Spleen (tissue), 11 donors: Measurements from ENCODE around the gene DYNC2I2. TPM values are rescaled to one million over a fixed set of nuclear protein-coding genes. Genes with fewer than 3 reads are reported as not detected.
A peak's percentile ranks its signal among the peaks of the same experiment; 100 is the strongest.
"Not testable (repeated sequence)": the region's sequence is repeated elsewhere in the genome, so short reads cannot be mapped to it uniquely, and the experiment has no call there.

Source experiments
- DNase-seq: peaks from one replicate; pipeline ENCODE4 v3.0.0-alpha.2; 2020
- H3K27ac ChIP-seq, 8 donors: fragments of 200-600 bp; sonication (generic) in 7 of 8; 1 replicate in 4 of 8; 2 replicates in 4 of 8; pipeline versions ENCODE4 v1.5.0 to v1.8.0; 2016 to 2021; ENCODE audit warnings: inconsistent platforms in 4 of 8, mild to moderate bottlenecking in 4 of 8, moderate library complexity in 1 of 8
- H3K27me3 ChIP-seq, 7 donors: fragments of 200-600 bp; sonication (generic) in 6 of 7; replicated peaks in 1 of 7; 1 replicate in 4 of 7; 2 replicates in 3 of 7; pipeline versions ENCODE4 v1.5.0 to v1.8.0; 2016 to 2021; ENCODE audit warnings: inconsistent platforms in 3 of 7, mild to moderate bottlenecking in 1 of 7
- H3K36me3 ChIP-seq, 6 donors: fragments of 200-600 bp; sonication (generic) in 5 of 6; 1 replicate in 4 of 6; 2 replicates in 2 of 6; pipeline versions ENCODE4 v1.5.0 to v1.8.0; 2016 to 2021; ENCODE audit warnings: inconsistent platforms in 2 of 6
- H3K4me1 ChIP-seq, 6 donors: fragments of 200-600 bp; sonication (generic) in 5 of 6; 1 replicate in 3 of 6; 2 replicates in 3 of 6; pipeline versions ENCODE4 v1.5.0 to v1.8.0; 2016 to 2021; ENCODE audit warnings: inconsistent platforms in 3 of 6
- H3K4me3 ChIP-seq, 8 donors: fragments of 200-600 bp; sonication (generic) in 7 of 8; 1 replicate in 4 of 8; 2 replicates in 4 of 8; pipeline versions ENCODE4 v1.5.0 to v1.8.0; 2016 to 2021; ENCODE audit warnings: inconsistent platforms in 4 of 8, mild to moderate bottlenecking in 4 of 8, moderate library complexity in 2 of 8
- H3K9me3 ChIP-seq, 8 donors: fragments of 200-600 bp; sonication (generic) in 7 of 8; 1 replicate in 4 of 8; 2 replicates in 4 of 8; pipeline versions ENCODE4 v1.5.0 to v1.8.0; 2016 to 2021; ENCODE audit warnings: inconsistent platforms in 4 of 8
- POLR2A ChIP-seq, 3 donors: fragments of 450-650 bp; IDR thresholded peaks; one replicate each; pipeline ENCODE4 v1.5.1; 2017; ENCODE audit warnings: antibody characterized with exemption in 3 of 3, mild to moderate bottlenecking in 1 of 3
- POLR2AphosphoS5 ChIP-seq, 3 donors: sonication (generic); formaldehyde crosslinking; IDR thresholded peaks; one replicate each; pipeline ENCODE4 v1.5.1; 2017; ENCODE audit warnings: antibody characterized with exemption in 3 of 3
- WGBS, 5 donors: extraction: QIAGEN DNeasy Blood & Tissue Kit in 3 of 5; methylation state at CpG; one replicate each; pipeline versions ENCODE4 v1.1.5 to v1.1.7; 2013 to 2018; 5-methylcytosine and 5-hydroxymethylcytosine counted together
- intact Hi-C: fragments of 100-400 bp; cut with DNase I; formaldehyde crosslinking; loops from one replicate; pipeline ENCODE4 v1.15.0; 2023; ENCODE audit warnings: low total_unique reads
- polyA plus RNA-seq, 3 donors: library from polyadenylated mRNA; stranded (reverse); fragments of 200-250 nt; gene quantifications; one replicate each; pipeline ENCODE4 v1.2.1, GENCODE V29; 2013
- total RNA-seq, 7 donors: library from RNA; depleted of rRNA in 3 of 7; stranded (reverse); fragments of >200 nt in 3 of 7; fragmentation: NEBNext Ultra II Directional in 4 of 7; extraction: Animal tissue kit (Norgen Biotek cat#: 25700) in 4 of 7; gene quantifications; one replicate each; pipeline versions ENCODE4 v1.1.0 to v1.2.1, GENCODE V29; 2016 to 2021
- TF ChIP-seq, protein P1 (sequence below), 11 experiments: fragments of 200-600 bp in 7 of 11; fragments of 450-650 bp in 4 of 11; sonication (generic) in 4 of 11; IDR thresholded peaks in 8 of 11; conservative IDR thresholded peaks in 3 of 11; 1 replicate in 7 of 11; 2 replicates in 4 of 11; pipeline versions ENCODE4 v1.4.0 to v1.8.0; 2016 to 2021; ENCODE audit warnings: antibody characterized with exemption in 11 of 11, inconsistent platforms in 4 of 11, mild to moderate bottlenecking in 1 of 11
- donor health status: healthy with polysubstance abuse.
- donor health status: DM: no; HTN: no; CAD: no; lungs with moderate emphysema.
- donor health status: DM: no; HTN: no; CAD: no.
- donor health status: Bipolar disorder and iron deficiency.
- donor health status: healthy.
- donor health status: DM: no; HTN: no; CAD: no.
- donor health status: DM: yes; HTN: yes; CAD: no.

Gene DYNC2I2
- total and polyA plus RNA-seq, 10 donors = 19.0 to 61.6 (median 29.2) TPM

DNA sequence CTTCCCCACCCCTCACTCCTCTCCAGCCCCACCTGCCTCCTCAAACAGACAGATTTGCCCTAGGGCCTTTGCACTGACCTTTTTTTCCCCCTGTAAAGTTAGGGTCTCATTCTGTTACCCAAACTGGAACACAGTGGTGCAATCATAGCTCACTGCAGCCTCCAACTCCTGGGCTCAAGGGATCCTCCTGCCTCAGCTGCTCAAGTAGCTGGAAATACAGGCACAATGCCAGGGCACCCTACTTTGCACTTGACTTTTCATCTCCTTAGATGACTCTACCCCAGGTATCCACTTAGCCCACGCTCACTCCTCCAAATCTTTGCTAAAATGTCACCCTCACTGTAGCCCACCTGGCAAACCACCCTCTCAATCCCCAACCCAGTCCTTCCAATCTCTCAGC lies 2.2 kb downstream of the DYNC2I2 start:
- H3K27me3 ChIP-seq = no peaks in the 10 kb centered on the region
- no peak overlapping the region for H3K27ac ChIP-seq
- intact Hi-C loops = no loop called here
- H3K9me3 ChIP-seq = no peaks in the 10 kb centered on the region
- peaks cover 0 to 21% (median 15%) of the 10 kb centered on the region in 6 donors for H3K4me1 ChIP-seq
- no peaks in the 10 kb centered on the region for H3K36me3 ChIP-seq
- 92 to 100% (median 97%) methylated on average over 1 of the region's 1 CpG for WGBS, 5 donors
- TF ChIP-seq, protein P1, sequence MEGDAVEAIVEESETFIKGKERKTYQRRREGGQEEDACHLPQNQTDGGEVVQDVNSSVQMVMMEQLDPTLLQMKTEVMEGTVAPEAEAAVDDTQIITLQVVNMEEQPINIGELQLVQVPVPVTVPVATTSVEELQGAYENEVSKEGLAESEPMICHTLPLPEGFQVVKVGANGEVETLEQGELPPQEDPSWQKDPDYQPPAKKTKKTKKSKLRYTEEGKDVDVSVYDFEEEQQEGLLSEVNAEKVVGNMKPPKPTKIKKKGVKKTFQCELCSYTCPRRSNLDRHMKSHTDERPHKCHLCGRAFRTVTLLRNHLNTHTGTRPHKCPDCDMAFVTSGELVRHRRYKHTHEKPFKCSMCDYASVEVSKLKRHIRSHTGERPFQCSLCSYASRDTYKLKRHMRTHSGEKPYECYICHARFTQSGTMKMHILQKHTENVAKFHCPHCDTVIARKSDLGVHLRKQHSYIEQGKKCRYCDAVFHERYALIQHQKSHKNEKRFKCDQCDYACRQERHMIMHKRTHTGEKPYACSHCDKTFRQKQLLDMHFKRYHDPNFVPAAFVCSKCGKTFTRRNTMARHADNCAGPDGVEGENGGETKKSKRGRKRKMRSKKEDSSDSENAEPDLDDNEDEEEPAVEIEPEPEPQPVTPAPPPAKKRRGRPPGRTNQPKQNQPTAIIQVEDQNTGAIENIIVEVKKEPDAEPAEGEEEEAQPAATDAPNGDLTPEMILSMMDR (IDR thresholded peaks at IDR 0.05 in 8 of 11, conservative IDR thresholded peaks at IDR 0.05 in 3 of 11) = no peak
- TF ChIP-seq POLR2AphosphoS5 (IDR thresholded peaks at IDR 0.05) (no peak), POLR2A (IDR thresholded peaks at IDR 0.05) (no peak)
- no peak for DNase-seq
- H3K4me3 ChIP-seq = no peak overlapping the region

DNA sequence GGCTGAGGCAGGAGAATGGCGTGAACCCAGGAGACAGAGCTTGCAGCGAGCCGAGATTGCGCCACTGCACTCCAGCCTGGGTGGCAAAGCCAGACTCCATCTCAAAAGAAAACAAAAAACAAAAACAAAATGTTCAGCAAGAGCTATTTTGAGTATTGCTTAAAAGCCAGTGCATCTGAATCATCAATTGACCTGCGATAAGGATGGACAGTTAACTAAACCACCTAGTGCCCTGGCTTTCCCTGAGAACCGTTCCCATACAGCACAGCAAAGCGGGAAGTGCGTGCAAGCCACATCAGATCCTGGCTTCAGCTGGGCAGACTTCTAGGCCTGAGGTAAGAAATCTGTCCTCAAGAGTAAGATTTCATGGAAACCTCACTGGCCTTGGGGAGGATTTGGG lies 2.7 kb downstream of the DYNC2I2 start:
- peaks cover 0 to 21% (median 15%) of the 10 kb centered on the region in 6 donors for H3K4me1 ChIP-seq
- no peaks in the 10 kb centered on the region for H3K9me3 ChIP-seq
- no peaks in the 10 kb centered on the region for H3K27me3 ChIP-seq
- no peak overlapping the region for H3K27ac ChIP-seq
- no peaks in the 10 kb centered on the region for H3K36me3 ChIP-seq
- H3K4me3 ChIP-seq = no peak overlapping the region
- TF ChIP-seq, protein P1 (IDR thresholded peaks at IDR 0.05 in 8 of 11, conservative IDR thresholded peaks at IDR 0.05 in 3 of 11) = no peak
- no peak for TF ChIP-seq POLR2A (IDR thresholded peaks at IDR 0.05)
- no peak for TF ChIP-seq POLR2AphosphoS5 (IDR thresholded peaks at IDR 0.05)
- 92 to 96% (median 95%) methylated on average over 8 of the region's 8 CpGs for WGBS, 5 donors
- no peak for DNase-seq
- intact Hi-C loops = no loop called here

DNA sequence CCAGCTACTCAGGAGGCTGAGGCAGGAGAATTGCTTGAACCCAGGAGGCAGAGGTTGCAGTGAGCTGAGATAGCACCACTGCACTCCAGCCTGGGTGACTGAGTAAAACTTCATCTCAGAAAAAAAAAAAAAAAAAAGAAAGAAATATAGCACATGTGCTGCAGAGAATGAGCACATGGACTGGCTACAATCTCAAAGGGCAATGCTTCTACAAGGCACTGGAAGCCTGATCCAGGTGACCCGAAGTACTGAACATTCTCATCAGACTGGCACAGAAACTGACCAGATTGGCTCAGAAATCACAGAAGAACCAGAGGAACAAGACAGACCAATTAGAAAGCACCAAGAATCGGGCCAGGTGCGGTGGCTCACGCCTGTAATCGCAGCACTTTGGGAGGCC lies 4.8 kb downstream of the DYNC2I2 start:
- TF ChIP-seq, protein P1 (IDR thresholded peaks at IDR 0.05 in 8 of 11, conservative IDR thresholded peaks at IDR 0.05 in 3 of 11) = no peak
- TF ChIP-seq POLR2A (IDR thresholded peaks at IDR 0.05) (no peak), POLR2AphosphoS5 (IDR thresholded peaks at IDR 0.05) (no peak)
- intact Hi-C loops = no loop called here

DNA sequence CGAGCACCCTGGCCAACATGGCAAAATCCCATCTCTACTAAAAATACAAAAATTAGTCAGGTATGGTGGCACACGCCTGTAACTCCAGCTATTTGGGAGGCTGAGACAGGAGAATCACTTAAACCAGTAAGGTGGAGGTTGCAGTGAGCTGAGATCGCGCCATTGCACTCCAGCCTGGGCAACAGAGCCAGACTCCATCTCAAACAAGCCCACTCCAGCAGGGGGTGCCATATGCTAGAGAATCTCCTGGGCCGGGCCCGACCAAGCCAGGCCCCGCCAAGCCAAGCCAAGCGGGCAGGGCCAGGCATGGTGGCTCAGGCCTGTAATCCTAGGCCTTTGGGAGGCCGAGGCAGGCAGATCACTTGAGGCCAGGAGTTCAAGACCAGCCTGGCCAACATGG lies 8.4 kb downstream of the DYNC2I2 start:
- intact Hi-C loops = not testable (repeated sequence)
- 84 to 96% (median 86%) methylated on average over 7 to 9 of the region's 9 CpGs for WGBS, 5 donors
- peak; percentile 86 for DNase-seq

More for the DNA sequence above, 4.8 kb downstream of the DYNC2I2 start:
- Histone ChIP-seq H3K4me3 (no peak overlapping the region), H3K9me3 (no peaks in the 10 kb centered on the region), H3K36me3 (no peaks in the 10 kb centered on the region), H3K27me3 (no peaks in the 10 kb centered on the region), H3K4me1 (peaks cover 0 to 12% (median 9%) of the 10 kb centered on the region in 6 donors), H3K27ac (no peak overlapping the region)
- DNase-seq = no peak
- 92 to 98% (median 95%) methylated on average over 5 of the region's 5 CpGs for WGBS, 5 donors

More for the DNA sequence above, 8.4 kb downstream of the DYNC2I2 start:
- not testable (repeated sequence) for H3K27ac ChIP-seq, H3K27me3 ChIP-seq, H3K4me1 ChIP-seq, H3K4me3 ChIP-seq, H3K36me3 ChIP-seq, H3K9me3 ChIP-seq
- TF ChIP-seq, protein P1 (IDR thresholded peaks at IDR 0.05 in 8 of 11, conservative IDR thresholded peaks at IDR 0.05 in 3 of 11) = peak in 10 of 11 experiments; percentile 6 to 69 (median 56)
- TF ChIP-seq POLR2AphosphoS5 (IDR thresholded peaks at IDR 0.05) = peak; percentile 35 to 70 (median 60)
